GM21619 (cell line): Measurements from ENCODE around the gene ZFP36.

Source experiments
- ATAC-seq: cut with Tn5 transposase; IDR thresholded peaks from one replicate; pipeline ENCODE4 v1.9.1; 2021; ENCODE audit not compliant: unreplicated experiment

Gene ZFP36

DNA sequence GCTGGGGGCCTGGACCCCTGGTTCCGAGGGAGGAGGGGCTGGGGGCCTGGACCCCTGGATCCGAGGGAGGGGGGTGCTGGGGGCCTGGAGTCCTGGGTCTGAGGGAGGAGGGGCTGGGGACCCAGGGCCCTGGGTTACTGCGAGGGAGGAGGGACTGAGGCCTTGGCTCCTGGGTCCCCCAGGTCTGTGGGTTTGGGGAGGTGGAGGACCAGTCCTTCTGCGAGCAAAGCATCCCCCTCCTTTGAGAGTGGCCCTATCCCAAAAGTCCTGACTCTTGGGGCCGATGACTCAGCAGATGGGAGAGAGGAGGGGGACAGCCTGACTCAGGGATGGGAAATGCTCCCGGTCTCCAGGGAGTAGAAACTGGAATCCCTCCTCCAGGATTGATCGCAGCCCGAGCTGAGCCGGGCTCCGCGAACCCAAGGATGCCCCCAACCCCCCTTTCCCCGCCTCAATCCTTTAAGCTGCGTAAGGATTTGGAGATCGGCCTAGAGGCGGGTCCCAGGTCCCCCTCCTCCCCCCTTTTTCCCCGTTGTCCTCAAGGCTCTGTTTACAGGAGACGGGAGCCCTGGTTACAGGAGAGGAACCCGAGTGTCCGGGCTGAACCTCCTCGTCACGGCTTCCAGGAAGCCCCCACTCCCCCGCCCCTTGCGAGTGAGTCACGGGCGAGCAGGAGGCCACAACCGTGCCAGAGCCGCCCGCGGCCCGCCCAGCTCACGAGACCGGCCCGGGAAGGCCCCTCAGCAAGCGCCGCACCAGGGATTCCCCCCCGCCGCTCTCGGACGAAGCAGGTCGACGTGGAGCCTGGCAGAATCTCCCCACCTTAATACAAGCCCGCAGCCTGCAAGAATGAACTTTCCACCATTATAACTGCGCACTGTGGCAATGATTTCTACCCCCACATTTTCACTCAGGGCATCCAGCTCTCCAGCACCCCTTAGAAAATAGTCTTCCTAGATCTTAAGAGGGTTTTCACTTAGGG is 3.0 kb upstream of the ZFP36 start:
- peak; percentile 14 for ATAC-seq

GRCh38 chr19:39405261-39405957 is 1.2 kb upstream of the ZFP36 start:
- no peak for ATAC-seq

DNA sequence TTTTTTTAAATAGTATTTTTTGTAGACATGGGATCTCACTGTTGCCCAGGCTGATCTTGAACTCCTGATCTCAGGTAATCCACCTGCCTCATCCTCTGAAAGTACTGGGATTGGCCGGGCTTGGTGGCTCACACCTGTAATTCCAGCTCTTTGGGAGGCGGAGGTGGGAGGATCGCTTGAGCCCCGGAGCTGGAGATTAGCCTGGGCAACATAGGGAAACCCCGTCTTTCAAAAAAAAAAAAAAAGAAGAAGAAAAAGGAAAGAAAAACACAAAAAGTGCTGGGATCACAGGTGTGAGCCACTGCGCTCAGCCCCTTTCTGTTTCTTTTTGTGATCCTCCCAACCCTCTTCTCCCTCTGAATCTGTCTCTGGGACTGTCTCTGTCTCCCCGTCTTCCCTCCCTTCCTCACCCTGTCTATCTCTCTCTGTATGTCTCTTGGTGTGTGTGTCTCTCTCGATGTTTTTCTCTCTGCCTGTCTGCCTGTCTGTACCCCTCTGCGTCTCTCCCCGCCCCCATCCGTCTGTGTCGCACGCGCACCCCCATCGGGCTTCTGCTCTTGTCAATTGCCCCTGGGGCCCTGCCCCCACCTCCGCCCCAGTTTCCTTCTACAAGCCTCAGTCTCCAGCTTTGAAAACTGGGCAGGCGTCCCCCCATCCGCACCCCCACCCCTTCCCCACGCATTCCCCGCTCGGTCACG is 540 bp upstream of the ZFP36 start:
- no peak for ATAC-seq

DNA sequence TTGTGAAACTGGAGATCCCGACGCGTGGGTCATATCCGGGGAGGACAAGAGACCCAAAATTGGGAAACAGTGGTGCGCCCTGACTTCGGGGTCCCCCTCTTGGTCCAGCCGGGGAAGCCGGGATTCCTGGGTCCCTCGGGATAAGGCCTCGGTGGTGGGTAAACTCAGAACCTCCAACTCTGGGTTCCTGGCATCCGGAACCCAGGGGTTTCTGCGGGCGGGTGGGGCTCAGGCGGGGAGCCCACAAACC is 688 bp downstream of the ZFP36 start:
- ATAC-seq, result no peak

DNA sequence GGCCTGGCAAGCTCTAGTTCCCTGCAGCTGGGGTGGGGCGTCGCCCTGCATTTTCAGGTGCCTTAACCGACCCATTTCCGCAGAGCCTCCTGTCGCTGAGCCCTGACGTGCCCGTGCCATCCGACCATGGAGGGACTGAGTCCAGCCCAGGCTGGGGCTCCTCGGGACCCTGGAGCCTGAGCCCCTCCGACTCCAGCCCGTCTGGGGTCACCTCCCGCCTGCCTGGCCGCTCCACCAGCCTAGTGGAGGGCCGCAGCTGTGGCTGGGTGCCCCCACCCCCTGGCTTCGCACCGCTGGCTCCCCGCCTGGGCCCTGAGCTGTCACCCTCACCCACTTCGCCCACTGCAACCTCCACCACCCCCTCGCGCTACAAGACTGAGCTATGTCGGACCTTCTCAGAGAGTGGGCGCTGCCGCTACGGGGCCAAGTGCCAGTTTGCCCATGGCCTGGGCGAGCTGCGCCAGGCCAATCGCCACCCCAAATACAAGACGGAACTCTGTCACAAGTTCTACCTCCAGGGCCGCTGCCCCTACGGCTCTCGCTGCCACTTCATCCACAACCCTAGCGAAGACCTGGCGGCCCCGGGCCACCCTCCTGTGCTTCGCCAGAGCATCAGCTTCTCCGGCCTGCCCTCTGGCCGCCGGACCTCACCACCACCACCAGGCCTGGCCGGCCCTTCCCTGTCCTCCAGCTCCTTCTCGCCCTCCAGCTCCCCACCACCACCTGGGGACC is 1.2 kb downstream of the ZFP36 start:
- ATAC-seq, result no peak

- no peak for ATAC-seq
Measured at GRCh38 chr19:39408392-39409207, 2.0 kb downstream of the ZFP36 start.

DNA sequence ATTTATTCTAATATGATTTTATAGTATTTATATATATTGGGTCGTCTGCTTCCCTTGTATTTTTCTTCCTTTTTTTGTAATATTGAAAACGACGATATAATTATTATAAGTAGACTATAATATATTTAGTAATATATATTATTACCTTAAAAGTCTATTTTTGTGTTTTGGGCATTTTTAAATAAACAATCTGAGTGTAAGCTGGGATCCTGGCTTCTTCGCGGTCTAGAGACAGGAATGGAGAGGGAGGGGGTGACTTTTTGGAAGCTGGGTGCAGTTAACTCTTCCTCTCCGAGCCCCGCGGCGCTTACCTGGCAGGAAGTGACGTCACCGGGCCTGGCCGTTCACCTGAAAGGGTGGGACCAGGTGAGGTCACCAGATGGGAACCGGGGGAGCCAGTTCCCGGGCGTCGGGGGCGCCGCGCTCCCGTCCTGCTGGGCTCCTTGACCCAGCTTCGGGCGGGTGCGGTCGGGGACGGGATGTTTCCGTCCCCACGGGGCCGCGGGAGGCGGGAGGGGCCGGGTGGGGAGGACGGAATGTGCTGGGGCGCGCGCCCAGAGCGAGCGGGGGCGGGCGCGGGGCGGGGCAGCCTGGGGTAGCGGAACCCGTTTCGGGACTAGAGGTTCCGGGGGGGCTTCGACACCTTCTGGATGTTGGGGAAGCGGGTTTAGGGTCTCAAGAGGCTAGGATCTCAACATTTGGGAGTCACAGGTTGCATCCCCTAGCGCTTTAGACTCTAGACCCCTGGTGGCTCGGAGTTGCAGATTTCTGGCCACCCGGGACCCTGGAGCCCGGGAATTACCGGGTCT is 2.8 kb downstream of the ZFP36 start:
- ATAC-seq, result no peak

DNA sequence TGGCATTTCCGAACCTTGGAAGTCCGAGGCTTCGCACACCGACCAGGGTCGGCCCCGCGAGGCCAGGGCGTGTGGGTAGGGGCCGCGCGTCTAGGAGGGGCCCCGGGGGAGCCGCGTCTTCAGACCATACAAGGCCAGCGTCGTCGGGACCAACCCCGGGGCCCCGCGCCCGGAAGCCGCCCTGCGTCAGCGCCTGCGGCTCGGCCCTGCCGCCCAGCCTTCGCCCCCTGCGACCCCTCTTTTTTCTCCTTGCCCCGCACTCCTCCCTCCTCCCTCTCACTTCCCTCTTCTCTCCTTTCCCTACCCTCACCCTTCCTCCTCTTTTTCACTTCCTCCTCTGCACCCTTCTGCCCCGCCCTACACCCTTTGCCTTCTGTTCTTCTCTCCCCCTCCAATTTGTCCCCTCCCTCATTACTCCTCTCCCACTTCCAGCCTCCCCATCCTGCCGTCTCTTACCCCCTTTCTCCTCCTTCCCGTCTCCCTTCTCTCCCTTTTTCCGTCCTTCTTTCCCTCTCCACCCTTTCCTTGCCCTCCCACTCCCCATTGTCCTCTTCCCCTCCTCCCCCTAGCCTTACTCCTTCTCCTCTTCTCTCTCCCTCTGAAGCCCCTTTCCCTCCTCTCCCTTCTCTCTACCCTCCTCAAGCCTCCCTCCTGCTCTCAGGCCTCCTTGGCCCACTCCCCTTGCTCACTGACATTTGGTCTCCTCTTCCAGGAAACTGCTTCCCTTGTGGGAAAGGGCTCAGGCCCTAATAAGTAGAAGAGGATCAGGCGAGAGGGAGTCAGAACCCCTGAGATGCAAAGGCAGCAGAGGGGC is 3.6 kb downstream of the ZFP36 start:
- ATAC-seq, result no peak

GRCh38 chr19:39410831-39411080 is 4.1 kb downstream of the ZFP36 start:
- ATAC-seq, result no peak

DNA sequence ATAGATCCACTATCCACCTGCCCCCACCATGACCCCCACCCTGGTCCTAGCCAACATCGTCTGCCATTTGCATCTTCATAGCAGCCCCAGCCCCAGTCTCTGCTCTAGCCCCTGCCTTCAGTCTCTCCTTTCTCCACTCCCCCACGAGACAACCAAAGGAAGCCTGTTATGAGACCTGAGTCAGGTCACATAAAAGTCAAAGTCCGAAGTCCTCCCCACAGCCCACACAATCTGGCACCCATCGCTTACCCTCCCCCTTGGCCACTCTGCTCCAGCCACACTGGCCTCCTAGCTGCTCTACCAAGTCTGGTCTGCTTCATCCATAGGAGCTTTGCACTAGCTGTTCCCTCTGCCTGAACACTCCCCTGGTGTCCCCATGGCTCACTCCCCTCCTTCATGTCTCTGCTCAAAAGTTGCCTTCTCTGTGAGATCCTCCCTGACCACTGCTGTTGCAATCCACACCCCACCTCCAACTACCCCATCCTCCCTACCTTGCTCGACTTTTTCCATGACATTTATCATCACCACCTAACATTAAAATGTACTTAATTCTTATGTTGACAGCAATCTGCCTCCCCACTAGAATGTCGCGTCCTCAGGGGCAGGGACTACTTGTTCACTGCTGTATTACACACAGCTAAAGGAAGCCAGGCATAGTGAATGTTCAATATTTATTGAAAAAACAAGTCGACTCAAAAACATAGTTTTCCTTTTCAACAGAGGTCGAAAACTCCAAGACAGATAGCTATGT is 4.6 kb downstream of the ZFP36 start:
- no peak for ATAC-seq

DNA sequence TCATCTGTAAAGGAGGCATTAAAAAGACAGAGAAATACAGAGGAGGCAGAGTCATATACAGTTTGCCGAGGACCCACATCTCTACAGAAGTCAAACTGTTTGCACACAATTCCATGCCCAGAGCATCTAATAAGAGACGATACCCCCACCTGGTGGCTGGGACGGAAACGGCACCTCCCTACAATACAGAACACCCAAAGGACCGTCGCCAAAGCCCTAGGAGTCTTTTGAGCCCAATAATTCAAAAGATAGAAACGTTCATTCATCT is 5.1 kb downstream of the ZFP36 start:
- peak; percentile 17 for ATAC-seq

DNA sequence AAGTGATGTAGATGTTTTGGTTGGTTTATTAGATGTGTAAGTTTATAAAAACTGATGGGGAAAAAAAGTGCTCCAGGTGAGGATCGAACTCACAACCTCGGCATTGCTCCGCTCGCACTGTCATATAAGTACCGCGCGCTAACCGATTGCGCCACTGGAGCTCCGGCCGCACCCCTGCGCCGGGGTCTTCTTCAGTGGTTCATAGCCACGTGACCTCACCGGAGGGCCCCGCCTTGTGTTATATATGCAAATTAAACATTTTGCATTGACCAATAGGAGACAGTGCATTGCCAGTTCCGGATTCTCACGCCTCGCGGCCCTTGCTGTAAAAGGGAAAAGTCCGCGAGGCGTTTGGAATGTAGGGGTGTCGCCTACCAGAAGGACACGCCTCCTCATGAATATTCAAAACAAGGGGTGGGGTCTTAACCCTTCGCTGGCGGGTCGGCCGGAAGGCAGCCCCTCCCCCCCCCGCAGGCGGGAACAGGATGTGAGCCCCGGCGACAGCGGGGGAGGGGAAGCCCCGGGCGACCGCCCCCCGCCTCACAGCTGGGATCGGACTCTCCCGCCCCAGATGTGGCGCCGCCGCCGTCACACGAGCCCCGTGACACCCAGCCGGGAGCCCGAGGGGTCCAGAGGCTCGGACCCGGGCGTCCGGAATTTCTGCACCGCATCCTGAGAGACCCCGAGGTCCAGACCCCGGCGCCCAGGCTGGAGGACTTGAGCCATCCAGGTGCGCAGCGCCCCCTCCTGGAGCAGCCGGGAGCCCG is 5.6 kb downstream of the ZFP36 start, which contains the start of gene PLEKHG2:
Gene PLEKHG2 (plus strand): TSS at position 570 of the 767 bp plus-strand sequence. CDS start 1,418 bp downstream, outside the sequence.
- ATAC-seq, result peak; percentile 52

DNA sequence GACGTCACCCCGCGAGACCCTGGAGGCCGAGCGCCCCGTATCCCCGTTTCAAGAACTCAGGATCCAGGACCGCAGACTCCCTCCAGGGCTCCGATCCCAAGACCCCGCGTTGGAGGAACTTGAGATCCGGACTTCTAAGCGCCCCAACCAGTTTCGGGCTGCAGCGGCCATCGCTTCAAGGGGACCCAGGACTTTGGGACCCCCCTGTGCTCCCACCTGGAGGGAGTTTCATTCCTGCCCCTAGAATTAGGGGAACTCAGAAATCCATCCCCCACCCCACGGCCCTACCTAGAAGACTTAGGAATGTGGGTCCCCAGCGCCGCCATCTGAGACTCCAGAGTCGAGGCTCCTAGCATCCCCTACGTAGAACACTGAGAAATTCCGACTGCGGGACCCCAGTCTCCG is 6.2 kb downstream of the ZFP36 start:
- no peak for ATAC-seq

DNA sequence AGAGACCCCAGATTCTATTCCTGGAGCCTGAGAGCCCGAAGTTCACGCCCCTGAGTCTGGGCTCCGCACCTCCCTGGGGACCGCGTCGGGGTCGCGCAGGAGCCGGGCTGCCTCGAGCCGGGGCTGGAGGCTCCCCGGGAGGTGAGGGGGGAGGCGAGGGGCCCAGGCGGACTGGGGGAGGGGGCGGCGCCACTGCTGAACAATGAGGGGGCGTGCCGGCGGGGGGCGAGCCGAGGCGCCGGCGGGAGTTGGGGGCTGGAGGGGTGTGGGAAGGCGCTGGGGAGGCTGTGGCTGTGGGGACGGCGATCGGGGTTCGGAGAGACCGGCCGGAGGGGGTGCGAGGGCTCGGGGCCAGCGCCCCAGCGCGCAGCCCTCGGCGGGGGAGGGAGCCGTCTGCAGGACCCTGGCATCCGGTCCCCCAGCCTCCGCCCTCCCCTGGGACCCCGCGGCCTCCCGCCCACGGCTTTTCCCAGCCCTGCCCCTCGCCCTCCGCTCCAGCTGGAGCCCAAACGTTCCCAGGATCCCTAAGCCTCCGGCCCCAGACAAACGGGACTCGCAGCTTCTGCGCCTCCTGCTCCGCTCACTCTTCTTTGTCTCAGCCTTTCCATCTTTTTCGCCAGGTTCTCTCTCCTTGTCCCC is 6.7 kb downstream of the ZFP36 start:
- no peak for ATAC-seq

GRCh38 chr19:39413911-39414608 is 7.4 kb downstream of the ZFP36 start:
- ATAC-seq, result no peak
